T-helper 2 cell treated with Interferon-gamma antibody and Interleukin-4, amounts not matched to agents 5 μg/mL and 100 μg/mL, for 36 hours (primary cell): ENCODE results near the gene DNAJB11.
"Not testable (repeated sequence)": the region's sequence is repeated elsewhere in the genome, so short reads cannot be mapped to it uniquely, and the experiment has no call there.

Experiments used
- DNase-seq: peaks from one replicate; pipeline ENCODE4 v3.0.0; 2021; ENCODE audit warnings: low spot score
- H3K27ac Mint-ChIP-seq: one replicate; pipeline ENCODE4 v1.8.0; 2021; ENCODE audit warnings: mild to moderate bottlenecking, mixed read lengths
- H3K27me3 Mint-ChIP-seq: one replicate; pipeline ENCODE4 v1.8.0; 2021; ENCODE audit warnings: low read depth, mixed read lengths
- H3K36me3 Mint-ChIP-seq: one replicate; pipeline ENCODE4 v1.8.0; 2021; ENCODE audit warnings: low read depth, mixed read lengths
- H3K4me1 Mint-ChIP-seq: one replicate; pipeline ENCODE4 v1.8.0; 2021; ENCODE audit warnings: low read depth, mixed read lengths
- H3K4me3 Mint-ChIP-seq: one replicate; pipeline ENCODE4 v1.8.0; 2022; ENCODE audit warnings: mild to moderate bottlenecking, moderate library complexity, mixed read lengths
- H3K9me3 Mint-ChIP-seq: one replicate; pipeline ENCODE4 v1.8.0; 2021; ENCODE audit warnings: mixed read lengths

Gene DNAJB11

GRCh38 chr3:186624598-186624997 lies 54.1 kb downstream of the DNAJB11 start:
- Mint-ChIP-seq H3K4me3 (no peak overlapping the region), H3K27me3 (peaks cover 21% of the 10 kb centered on the region), H3K27ac (no peak overlapping the region), H3K4me1 (no peaks in the 10 kb centered on the region), H3K9me3 (no peaks in the 10 kb centered on the region), H3K36me3 (no peaks in the 10 kb centered on the region)
- DNase-seq, result no peak

GRCh38 chr3:186625600-186626042 lies 55.1 kb downstream of the DNAJB11 start:
- H3K4me1 Mint-ChIP-seq, result no peaks in the 10 kb centered on the region
- no peak for DNase-seq
- peaks cover 24% of the 10 kb centered on the region for H3K27me3 Mint-ChIP-seq
- H3K36me3 Mint-ChIP-seq, result no peaks in the 10 kb centered on the region
- no peak overlapping the region for H3K4me3 Mint-ChIP-seq
- H3K27ac Mint-ChIP-seq, result no peak overlapping the region
- H3K9me3 Mint-ChIP-seq, result no peaks in the 10 kb centered on the region

GRCh38 chr3:186626254-186626847 lies 55.8 kb downstream of the DNAJB11 start:
- Mint-ChIP-seq H3K9me3 (no peaks in the 10 kb centered on the region), H3K4me1 (no peaks in the 10 kb centered on the region), H3K27me3 (peaks cover 25% of the 10 kb centered on the region), H3K36me3 (no peaks in the 10 kb centered on the region), H3K4me3 (no peak overlapping the region), H3K27ac (no peak overlapping the region)
- DNase-seq, result no peak

- Mint-ChIP-seq H3K27me3 (peaks cover 18% of the 10 kb centered on the region), H3K4me3 (no peak overlapping the region), H3K27ac (no peak overlapping the region), H3K4me1 (no peaks in the 10 kb centered on the region), H3K9me3 (no peaks in the 10 kb centered on the region), H3K36me3 (no peaks in the 10 kb centered on the region)
- DNase-seq, result no peak
These were observed 57.4 kb downstream of the DNAJB11 start for GRCh38 chr3:186627852-186628414.

GRCh38 chr3:186628756-186629155 lies 58.2 kb downstream of the DNAJB11 start:
- H3K27me3 Mint-ChIP-seq, result peaks cover 15% of the 10 kb centered on the region
- no peak for DNase-seq
- no peaks in the 10 kb centered on the region for H3K9me3 Mint-ChIP-seq
- H3K4me1 Mint-ChIP-seq, result no peaks in the 10 kb centered on the region
- no peak overlapping the region for H3K27ac Mint-ChIP-seq
- H3K4me3 Mint-ChIP-seq, result no peak overlapping the region
- no peaks in the 10 kb centered on the region for H3K36me3 Mint-ChIP-seq

GRCh38 chr3:186630950-186631641 lies 60.6 kb downstream of the DNAJB11 start:
- Mint-ChIP-seq H3K36me3 (no peaks in the 10 kb centered on the region), H3K4me1 (no peaks in the 10 kb centered on the region), H3K9me3 (no peaks in the 10 kb centered on the region), H3K27ac (no peak overlapping the region), H3K4me3 (no peak overlapping the region), H3K27me3 (peaks cover 20% of the 10 kb centered on the region)
- no peak for DNase-seq

- DNase-seq, result no peak
- no peaks in the 10 kb centered on the region for H3K36me3 Mint-ChIP-seq
- H3K9me3 Mint-ChIP-seq, result no peaks in the 10 kb centered on the region
- no peak overlapping the region for H3K4me3 Mint-ChIP-seq
- H3K4me1 Mint-ChIP-seq, result no peaks in the 10 kb centered on the region
- H3K27ac Mint-ChIP-seq, result no peak overlapping the region
- peaks cover 21% of the 10 kb centered on the region for H3K27me3 Mint-ChIP-seq
These were observed 63.0 kb downstream of the DNAJB11 start for GRCh38 chr3:186633481-186633880.

- H3K36me3 Mint-ChIP-seq, H3K4me3 Mint-ChIP-seq, DNase-seq, H3K4me1 Mint-ChIP-seq, H3K27ac Mint-ChIP-seq, H3K9me3 Mint-ChIP-seq: not testable (repeated sequence)
- peaks cover 21% of the 10 kb centered on the region for H3K27me3 Mint-ChIP-seq
These were observed 63.7 kb downstream of the DNAJB11 start for GRCh38 chr3:186634207-186634606.
